PFSK-1 (cell line): Measurements from ENCODE around the gene RANBP3.

Experiments used
- POLR2AphosphoS5 ChIP-seq: IDR thresholded peaks from 2 replicates; pipeline ENCODE4 v1.6.1; 2012; ENCODE audit warnings: low read depth, mild to moderate bottlenecking, control low read depth, low read length, moderate library complexity
- SIN3A ChIP-seq: IDR thresholded peaks from 2 replicates; pipeline ENCODE4 v1.6.1; 2012; ENCODE audit warnings: mild to moderate bottlenecking, low read length, moderate library complexity, borderline replicate concordance; ENCODE audit not compliant: insufficient read depth
- TF ChIP-seq, protein P1 (sequence below), 2 experiments: IDR thresholded peaks; 2 replicates each; pipeline versions ENCODE4 v1.6.1 to v1.8.0; 2011 to 2012; ENCODE audit warnings: low read depth in 2 of 2, low read length in 2 of 2, control low read depth in 1 of 2, inconsistent platforms in 1 of 2, mild to moderate bottlenecking in 1 of 2, moderate library complexity in 1 of 2; ENCODE audit not compliant: insufficient read depth in 1 of 2

DNA sequence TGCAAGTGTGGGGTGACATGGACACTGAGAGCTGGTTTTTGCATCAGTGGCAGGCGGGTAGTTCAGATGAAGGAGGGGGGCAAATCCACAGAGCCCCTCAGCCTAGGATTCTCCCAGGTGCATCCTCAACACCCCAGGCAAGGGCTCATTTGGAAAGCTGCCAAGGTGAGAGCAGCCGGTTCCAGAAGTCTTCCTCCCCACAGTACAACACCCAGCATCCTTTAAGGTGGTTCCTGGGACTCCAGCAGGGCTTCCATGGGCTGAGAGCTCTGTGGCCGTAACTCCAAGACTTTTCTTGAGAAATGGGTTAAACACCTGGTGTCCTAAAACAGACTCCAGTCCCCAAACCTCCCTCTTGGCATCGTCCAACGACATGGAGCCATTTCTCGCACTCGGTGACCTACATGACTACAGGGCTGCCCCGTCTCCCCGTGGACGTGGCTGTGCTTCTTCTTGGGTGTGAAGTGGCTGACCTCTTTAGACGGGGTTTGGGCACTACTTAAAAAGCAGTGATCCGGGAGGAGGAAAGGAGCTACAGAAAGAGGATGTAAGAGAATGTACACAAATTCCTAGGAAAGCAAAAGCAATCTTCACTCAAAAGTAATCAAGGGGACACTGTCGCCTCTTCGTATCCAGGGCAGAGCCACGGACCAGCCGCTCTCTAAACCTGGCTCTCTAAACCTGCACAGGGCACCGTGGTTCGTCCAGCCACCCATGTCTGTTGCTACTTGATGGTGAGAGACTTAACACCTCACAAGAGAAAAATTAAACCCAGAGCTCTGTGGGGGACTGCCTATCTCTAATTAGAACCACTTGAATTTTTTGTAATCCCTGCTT is 25.5 kb downstream of the RANBP3 start:
- TF ChIP-seq, protein P1, sequence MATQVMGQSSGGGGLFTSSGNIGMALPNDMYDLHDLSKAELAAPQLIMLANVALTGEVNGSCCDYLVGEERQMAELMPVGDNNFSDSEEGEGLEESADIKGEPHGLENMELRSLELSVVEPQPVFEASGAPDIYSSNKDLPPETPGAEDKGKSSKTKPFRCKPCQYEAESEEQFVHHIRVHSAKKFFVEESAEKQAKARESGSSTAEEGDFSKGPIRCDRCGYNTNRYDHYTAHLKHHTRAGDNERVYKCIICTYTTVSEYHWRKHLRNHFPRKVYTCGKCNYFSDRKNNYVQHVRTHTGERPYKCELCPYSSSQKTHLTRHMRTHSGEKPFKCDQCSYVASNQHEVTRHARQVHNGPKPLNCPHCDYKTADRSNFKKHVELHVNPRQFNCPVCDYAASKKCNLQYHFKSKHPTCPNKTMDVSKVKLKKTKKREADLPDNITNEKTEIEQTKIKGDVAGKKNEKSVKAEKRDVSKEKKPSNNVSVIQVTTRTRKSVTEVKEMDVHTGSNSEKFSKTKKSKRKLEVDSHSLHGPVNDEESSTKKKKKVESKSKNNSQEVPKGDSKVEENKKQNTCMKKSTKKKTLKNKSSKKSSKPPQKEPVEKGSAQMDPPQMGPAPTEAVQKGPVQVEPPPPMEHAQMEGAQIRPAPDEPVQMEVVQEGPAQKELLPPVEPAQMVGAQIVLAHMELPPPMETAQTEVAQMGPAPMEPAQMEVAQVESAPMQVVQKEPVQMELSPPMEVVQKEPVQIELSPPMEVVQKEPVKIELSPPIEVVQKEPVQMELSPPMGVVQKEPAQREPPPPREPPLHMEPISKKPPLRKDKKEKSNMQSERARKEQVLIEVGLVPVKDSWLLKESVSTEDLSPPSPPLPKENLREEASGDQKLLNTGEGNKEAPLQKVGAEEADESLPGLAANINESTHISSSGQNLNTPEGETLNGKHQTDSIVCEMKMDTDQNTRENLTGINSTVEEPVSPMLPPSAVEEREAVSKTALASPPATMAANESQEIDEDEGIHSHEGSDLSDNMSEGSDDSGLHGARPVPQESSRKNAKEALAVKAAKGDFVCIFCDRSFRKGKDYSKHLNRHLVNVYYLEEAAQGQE (IDR thresholded peaks at IDR 0.05; ENCODE audit: insufficient read depth in 1 of 2, low read depth in 2 of 2, low read length in 2 of 2), result no peak
- TF ChIP-seq POLR2AphosphoS5 (no peak), SIN3A (no peak)
